Measurements from ENCODE around the gene RBM6. TPM values are rescaled to one million over a fixed set of nuclear protein-coding genes. Genes with fewer than 3 reads are reported as not detected.

RBM6 gene
- total and polyA plus RNA-seq, 12 donors: 34.8 to 700 (median 82.2) TPM

GRCh38 chr3:49972656-49973055 lies 32.7 kb downstream of the RBM6 start:
- H3K36me3 ChIP-seq (replicated peaks in 1 of 2): peaks cover 0 to 10% of the 10 kb centered on the region in 2 donors
- intact Hi-C loops (cut with DNase I): no loop called here

GRCh38 chr3:49976942-49977341 lies 37.0 kb downstream of the RBM6 start:
- no peak for DNase-seq
- Histone ChIP-seq H3K4me1 (replicated peaks in 1 of 2) (peaks cover 8 to 23% of the 10 kb centered on the region in 2 donors), H3K9me3 (replicated peaks in 1 of 3) (no peaks in the 10 kb centered on the region), H3K27me3 (no peaks in the 10 kb centered on the region), H3K36me3 (replicated peaks in 1 of 2) (peaks cover 0 to 14% of the 10 kb centered on the region in 2 donors), H3K27ac (no peak overlapping the region), H3K4me3 (no peak overlapping the region)
- TF ChIP-seq CTCF (IDR thresholded peaks at IDR 0.05): no peak
- TF ChIP-seq POLR2A (IDR thresholded peaks at IDR 0.05): no peak
- WGBS, 4 donors: 76 to 93% (median 87%) methylated on average over 2 of the region's 2 CpGs
- intact Hi-C loops (cut with DNase I): no loop called here

More at GRCh38 chr3:49972656-49973055, 32.7 kb downstream of the RBM6 start:
- TF ChIP-seq CTCF (IDR thresholded peaks at IDR 0.05) (no peak), POLR2A (IDR thresholded peaks at IDR 0.05) (no peak)
- Histone ChIP-seq H3K4me1 (replicated peaks in 1 of 2) (peaks cover 17 to 33% of the 10 kb centered on the region in 2 donors), H3K27ac (peak overlapping the region in 4 of 5 donors; percentile 48 to 80 (median 68)), H3K9me3 (replicated peaks in 1 of 3) (no peaks in the 10 kb centered on the region), H3K27me3 (no peaks in the 10 kb centered on the region), H3K4me3 (no peak overlapping the region)
- 73 to 85% (median 80%) methylated on average over 10 of the region's 10 CpGs for WGBS, 4 donors
- no peak for DNase-seq

GRCh38 chr3:49984394-49984793 lies 44.4 kb downstream of the RBM6 start:
- intact Hi-C loops (cut with DNase I): no loop called here
- Histone ChIP-seq H3K27ac (peak overlapping the region in 1 of 5 donors; percentile 44), H3K27me3 (no peaks in the 10 kb centered on the region), H3K36me3 (replicated peaks in 1 of 2) (no peaks in the 10 kb centered on the region), H3K4me3 (no peak overlapping the region), H3K9me3 (replicated peaks in 1 of 3) (no peaks in the 10 kb centered on the region), H3K4me1 (replicated peaks in 1 of 2) (peaks cover 0 to 10% of the 10 kb centered on the region in 2 donors)
- WGBS, 4 donors: 20 to 67% (median 49%) methylated on average over 9 to 13 of the region's 13 CpGs
- peak in 1 of 7 donors; percentile 8 for DNase-seq
- TF ChIP-seq CTCF (IDR thresholded peaks at IDR 0.05): no peak
- no peak for TF ChIP-seq POLR2A (IDR thresholded peaks at IDR 0.05)

GRCh38 chr3:49992326-49992725 lies 52.4 kb downstream of the RBM6 start:
- TF ChIP-seq POLR2A (IDR thresholded peaks at IDR 0.05) (no peak), CTCF (IDR thresholded peaks at IDR 0.05) (no peak)
- Histone ChIP-seq H3K36me3 (replicated peaks in 1 of 2) (no peaks in the 10 kb centered on the region), H3K9me3 (replicated peaks in 1 of 3) (no peaks in the 10 kb centered on the region), H3K27me3 (no peaks in the 10 kb centered on the region), H3K27ac (no peak overlapping the region), H3K4me3 (no peak overlapping the region), H3K4me1 (replicated peaks in 1 of 2) (no peaks in the 10 kb centered on the region)
- intact Hi-C loops (cut with DNase I): no loop called here
- DNase-seq: no peak
- 82 to 93% (median 93%) methylated on average over 2 of the region's 2 CpGs for WGBS, 4 donors

All from adrenal gland (tissue), 12 donors.